Measurements from ENCODE around the gene FER.
"Not testable (repeated sequence)": the region's sequence is repeated elsewhere in the genome, so short reads cannot be mapped to it uniquely, and the experiment has no call there.

FER gene

DNA sequence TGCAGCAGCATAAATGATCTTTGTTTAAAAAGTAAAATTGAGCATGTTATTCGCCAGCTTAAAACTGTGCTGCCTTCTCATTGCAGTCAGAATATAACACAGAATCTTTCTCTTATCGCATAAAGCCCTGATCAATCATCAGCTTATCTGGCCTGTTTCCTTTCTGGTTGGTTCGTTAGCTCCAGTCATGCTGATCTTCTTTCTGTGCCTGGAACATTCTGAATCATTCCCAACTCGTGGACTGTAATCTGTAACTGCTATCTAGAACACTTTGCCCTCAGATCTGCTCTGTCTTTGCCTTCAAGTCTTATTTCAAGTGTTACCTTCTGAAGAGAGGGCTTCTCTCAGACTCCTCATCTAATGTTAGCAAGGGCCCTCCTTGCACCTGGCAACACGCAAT is 11.9 kb upstream of the FER start:
- Mint-ChIP-seq H3K4me1 (no peaks in the 10 kb centered on the region), H3K4me3 (no peak overlapping the region), H3K27ac (no peak overlapping the region), H3K36me3 (no peaks in the 10 kb centered on the region), H3K9me3 (no peaks in the 10 kb centered on the region), H3K27me3 (peaks cover 6% of the 10 kb centered on the region)

DNA sequence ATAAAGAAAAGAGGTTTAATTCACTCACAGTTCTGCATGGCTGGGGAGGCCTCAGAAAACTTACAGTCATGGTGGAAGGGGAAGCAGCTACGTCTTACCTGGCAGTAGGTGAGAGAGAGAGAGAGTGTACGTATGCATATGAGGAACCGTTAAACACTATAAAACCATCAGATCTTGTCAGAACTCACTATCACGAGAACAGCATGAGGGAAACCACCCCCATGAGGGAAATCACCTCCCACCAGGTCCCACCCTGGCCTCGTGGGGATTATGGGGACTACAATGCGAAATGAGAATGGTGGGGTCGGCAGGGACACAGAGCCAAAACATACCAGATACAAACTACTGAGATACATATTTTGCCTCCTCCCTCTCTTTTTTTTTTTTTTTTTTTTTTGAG is 10.8 kb upstream of the FER start:
- Mint-ChIP-seq H3K9me3 (no peaks in the 10 kb centered on the region), H3K4me1 (no peaks in the 10 kb centered on the region), H3K27me3 (peaks cover 4% of the 10 kb centered on the region), H3K4me3 (no peak overlapping the region), H3K27ac (no peak overlapping the region), H3K36me3 (no peaks in the 10 kb centered on the region)

DNA sequence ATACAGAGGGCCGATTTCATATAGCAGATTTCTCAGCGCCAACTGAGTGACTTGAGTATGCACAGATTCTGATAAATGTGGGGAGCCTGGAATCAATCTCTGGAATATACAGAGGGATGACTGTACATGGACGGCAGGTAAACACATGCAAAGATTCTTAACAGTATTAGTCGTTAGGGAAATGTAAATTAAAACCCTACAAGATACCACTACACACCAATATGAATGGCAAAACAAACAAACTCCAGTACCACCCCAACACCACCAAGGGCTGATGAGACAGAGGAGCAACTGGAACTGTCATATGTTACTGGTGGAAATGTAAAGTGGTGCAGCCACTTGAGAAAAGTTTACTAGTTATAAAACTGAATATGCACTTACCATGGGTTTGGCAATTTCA is 8.3 kb upstream of the FER start:
- Mint-ChIP-seq H3K4me3 (no peak overlapping the region), H3K4me1 (no peaks in the 10 kb centered on the region), H3K27me3 (peaks cover 4% of the 10 kb centered on the region), H3K36me3 (no peaks in the 10 kb centered on the region), H3K27ac (no peak overlapping the region), H3K9me3 (no peaks in the 10 kb centered on the region)

DNA sequence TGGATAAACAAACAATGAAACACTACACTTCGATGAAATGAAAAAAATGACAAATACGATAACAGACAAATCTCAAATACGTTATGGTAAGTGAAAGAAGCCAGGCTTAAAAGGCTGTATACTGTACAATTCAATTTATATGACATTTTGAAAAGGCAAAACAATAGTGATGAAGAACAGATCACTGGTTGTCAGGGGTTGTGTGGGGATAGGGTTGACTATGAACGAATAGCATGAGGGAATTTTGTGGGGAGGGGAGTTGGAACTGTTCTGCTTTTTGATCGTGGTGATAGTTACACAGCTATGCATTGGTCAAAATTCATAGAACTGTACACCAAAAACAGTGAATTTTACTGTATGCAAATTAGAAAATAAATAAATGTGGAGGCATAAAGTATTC is 7.8 kb upstream of the FER start:
- H3K27ac Mint-ChIP-seq = no peak overlapping the region
- H3K27me3 Mint-ChIP-seq = peaks cover 4% of the 10 kb centered on the region
- H3K9me3 Mint-ChIP-seq = no peaks in the 10 kb centered on the region
- H3K36me3 Mint-ChIP-seq = no peaks in the 10 kb centered on the region
- no peak overlapping the region for H3K4me3 Mint-ChIP-seq
- no peaks in the 10 kb centered on the region for H3K4me1 Mint-ChIP-seq

DNA sequence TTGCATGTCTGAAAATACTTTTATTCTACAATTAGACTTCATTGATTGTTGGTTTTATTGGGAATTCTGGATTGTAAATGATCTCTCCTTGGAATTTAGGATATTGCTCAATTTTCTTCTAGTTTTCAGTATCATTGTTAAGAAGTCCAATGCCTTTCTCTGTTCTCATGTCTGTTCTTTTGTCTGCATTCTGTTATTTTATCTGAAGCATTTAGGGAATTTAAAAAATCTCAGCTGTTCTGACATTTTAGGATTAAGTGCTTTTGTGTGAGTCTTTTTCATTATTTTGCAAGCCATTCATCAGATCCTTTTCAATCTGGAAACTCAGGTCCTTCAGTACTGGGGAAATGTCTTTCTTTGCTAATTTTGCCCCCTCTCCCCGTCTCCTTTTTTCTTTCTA is 4.4 kb upstream of the FER start:
- H3K9me3 Mint-ChIP-seq = no peaks in the 10 kb centered on the region
- H3K36me3 Mint-ChIP-seq = no peaks in the 10 kb centered on the region
- H3K27ac Mint-ChIP-seq = no peak overlapping the region
- no peak overlapping the region for H3K4me3 Mint-ChIP-seq
- no peaks in the 10 kb centered on the region for H3K27me3 Mint-ChIP-seq
- peaks cover 5% of the 10 kb centered on the region for H3K4me1 Mint-ChIP-seq

DNA sequence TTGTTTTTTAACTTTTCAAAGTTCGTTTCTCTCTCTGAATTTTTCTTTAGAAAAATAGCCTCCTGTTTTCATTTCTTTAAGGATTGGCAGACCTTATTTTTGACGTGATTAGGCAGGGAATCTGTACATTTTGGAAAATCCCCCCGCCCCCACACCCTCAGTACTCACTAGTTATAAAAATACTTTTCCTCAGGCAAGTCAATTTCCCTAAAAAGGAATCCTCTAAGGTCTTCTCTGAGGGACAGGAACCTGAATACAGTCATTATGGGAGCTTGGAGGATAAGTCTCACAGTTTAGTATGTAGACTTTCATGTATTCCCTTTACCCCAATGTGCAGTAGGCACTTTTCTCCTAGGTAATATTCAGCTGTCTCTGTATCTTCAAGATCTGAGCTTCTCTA is 3.9 kb upstream of the FER start:
- Mint-ChIP-seq H3K27me3 (no peaks in the 10 kb centered on the region), H3K36me3 (no peaks in the 10 kb centered on the region), H3K4me3 (no peak overlapping the region), H3K9me3 (no peaks in the 10 kb centered on the region), H3K4me1 (peaks cover 5% of the 10 kb centered on the region), H3K27ac (no peak overlapping the region)

DNA sequence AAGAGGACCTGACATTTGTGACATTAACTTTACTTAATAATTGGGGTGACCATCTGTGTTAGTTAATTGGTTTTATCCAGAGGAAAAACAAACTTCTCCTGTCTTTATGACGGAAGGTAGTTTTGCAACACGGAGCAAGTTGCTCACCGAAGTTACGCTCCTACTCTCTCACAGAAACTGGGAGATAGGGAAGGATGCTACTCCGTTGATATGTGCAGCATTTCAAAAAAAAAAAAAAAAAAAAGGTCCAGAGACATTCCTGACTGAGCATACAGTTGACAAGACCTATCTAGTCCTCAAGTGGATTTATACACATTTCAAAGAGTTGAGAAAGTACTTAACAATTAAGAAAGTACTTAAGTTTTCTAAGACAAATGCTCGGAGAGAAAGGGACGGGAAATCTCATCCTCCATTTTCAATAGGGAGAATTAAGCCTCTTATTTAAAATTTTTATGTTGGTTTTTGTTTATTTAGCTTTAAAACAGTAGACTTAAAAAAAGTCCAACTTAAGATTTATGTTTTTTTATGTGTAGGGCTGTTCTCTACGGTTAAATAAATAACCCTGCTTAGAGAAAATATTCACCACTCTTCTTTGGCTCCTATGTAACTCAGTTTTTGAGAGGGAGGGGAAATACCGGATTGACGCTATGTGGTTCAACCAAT is 455 bp upstream of the FER start:
- Mint-ChIP-seq H3K9me3 (no peaks in the 10 kb centered on the region), H3K4me3 (peak overlapping the region; percentile 91), H3K27ac (no peak overlapping the region), H3K27me3 (no peaks in the 10 kb centered on the region), H3K36me3 (no peaks in the 10 kb centered on the region), H3K4me1 (peaks cover 12% of the 10 kb centered on the region)

DNA sequence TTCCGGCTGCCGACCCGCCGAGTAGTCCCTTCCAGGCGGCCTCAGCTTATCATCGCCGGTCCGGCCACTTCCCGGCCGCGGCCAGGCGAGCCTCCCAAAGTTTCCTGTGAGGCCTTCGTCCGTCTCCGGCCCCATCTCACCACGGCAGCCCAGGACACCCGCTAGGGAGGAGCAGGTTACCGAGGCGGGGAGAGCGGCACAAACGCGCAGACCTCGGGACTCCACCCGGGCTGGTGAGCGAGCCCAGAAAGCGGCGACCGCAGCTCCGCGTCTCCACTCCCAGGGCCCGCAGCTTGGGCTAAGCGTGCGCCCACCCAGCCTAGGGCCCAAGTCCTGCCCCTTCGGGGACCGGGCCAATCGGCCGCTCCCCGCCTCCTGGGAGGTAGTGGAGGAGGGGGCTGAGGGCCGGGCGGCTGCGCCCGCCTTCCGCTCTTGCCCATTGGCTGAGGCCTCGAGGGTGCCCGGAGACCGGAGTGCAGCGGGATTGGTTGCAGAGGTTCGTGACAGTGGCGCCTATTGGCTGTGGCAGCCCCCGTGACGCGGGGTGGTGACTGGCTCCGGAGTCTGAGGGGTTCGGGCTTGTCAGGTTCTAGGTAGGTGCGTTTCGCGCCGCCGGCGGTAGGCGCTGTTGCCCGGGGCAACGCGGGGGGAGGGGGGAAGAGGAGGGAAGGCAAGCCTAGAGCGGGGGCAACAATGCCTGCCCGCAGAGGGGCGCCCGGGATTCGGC is 867 bp downstream of the FER start:
- H3K36me3 Mint-ChIP-seq = no peaks in the 10 kb centered on the region
- H3K9me3 Mint-ChIP-seq = no peaks in the 10 kb centered on the region
- peak overlapping the region; percentile 91 for H3K4me3 Mint-ChIP-seq
- H3K27me3 Mint-ChIP-seq = no peaks in the 10 kb centered on the region
- H3K27ac Mint-ChIP-seq = peak overlapping the region; percentile 89
- peaks cover 15% of the 10 kb centered on the region for H3K4me1 Mint-ChIP-seq

DNA sequence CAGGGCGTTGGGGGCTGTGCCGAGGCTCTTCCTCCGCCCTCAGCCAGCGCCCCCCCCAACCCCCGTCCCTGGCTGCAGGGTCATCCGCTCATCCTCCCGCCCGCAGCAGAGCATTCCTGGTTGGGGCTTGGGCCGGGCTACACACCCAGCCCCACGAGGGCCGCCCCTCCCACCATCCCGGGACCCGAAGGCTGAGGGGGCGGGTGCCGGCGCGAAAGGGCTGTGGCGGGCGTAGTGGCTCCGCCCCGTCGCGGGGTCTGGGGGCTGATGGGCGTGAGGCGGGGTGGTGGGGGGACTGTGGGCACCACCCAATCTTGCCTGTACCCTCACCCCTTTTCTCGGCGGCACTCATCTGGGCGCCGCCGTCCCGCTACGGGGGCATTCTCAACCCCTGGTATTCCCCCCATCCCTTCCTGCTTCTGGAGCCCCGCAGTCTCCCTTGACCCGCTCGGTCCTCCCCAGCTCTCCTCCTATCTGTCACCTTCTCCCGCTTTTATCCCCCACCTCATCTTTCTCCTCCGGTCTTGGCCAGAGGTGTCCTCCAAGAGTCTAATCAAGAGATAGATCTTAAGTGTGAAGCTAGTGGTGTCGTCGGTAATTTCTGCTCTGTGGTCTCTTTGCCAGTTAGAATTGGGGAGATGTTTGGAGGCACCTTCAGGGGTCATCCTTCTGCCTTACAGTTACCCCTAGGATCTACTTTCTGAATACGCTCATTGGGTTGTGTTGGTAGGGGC is 1.6 kb downstream of the FER start:
- Mint-ChIP-seq H3K4me3 (peak overlapping the region; percentile 91), H3K27me3 (no peaks in the 10 kb centered on the region), H3K9me3 (no peaks in the 10 kb centered on the region), H3K27ac (peak overlapping the region; percentile 39), H3K4me1 (peaks cover 21% of the 10 kb centered on the region), H3K36me3 (no peaks in the 10 kb centered on the region)

DNA sequence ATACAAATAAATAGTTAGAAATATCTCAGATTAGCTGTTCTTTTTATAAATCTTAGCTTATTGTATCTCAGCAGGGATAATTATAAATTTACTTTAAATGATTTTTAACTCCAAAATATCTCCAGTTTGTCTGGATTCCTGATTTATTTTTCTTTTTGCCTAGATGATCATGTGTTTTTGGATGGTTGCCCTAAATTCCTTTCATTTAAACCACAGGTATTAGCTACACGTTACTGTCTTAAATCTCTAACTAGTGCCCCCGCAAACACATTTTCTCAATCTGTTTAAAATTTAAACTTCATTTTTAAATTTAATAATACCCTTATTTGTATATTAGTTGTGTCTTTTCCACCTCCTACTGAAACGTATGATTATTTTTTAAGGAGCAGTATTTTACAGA is 5.6 kb downstream of the FER start:
- H3K27me3 Mint-ChIP-seq = no peaks in the 10 kb centered on the region
- peaks cover 16% of the 10 kb centered on the region for H3K4me1 Mint-ChIP-seq
- no peak overlapping the region for H3K4me3 Mint-ChIP-seq
- no peaks in the 10 kb centered on the region for H3K9me3 Mint-ChIP-seq
- H3K36me3 Mint-ChIP-seq = no peaks in the 10 kb centered on the region
- no peak overlapping the region for H3K27ac Mint-ChIP-seq

DNA sequence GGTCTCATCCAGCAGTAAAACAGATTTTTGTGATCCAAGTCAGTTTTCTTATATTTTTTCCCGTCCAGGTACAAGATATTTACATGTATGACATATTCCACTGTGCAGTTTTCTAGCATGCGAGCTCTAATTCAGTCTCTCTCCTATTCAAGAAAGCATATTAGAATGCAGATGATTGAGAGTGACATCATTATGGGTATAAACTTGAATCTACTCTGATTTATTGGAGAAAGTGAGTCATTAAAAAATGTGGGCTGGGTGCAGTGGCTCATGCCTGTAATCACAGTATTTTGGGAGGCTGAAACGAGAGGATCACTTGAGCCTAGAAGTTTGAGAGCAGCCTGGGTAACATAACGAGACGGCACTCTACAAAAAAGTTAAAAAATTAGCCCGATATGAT is 6.2 kb downstream of the FER start:
- Mint-ChIP-seq H3K4me1 (peaks cover 16% of the 10 kb centered on the region), H3K9me3 (no peaks in the 10 kb centered on the region), H3K27me3 (no peaks in the 10 kb centered on the region), H3K27ac (no peak overlapping the region), H3K4me3 (no peak overlapping the region), H3K36me3 (no peaks in the 10 kb centered on the region)

DNA sequence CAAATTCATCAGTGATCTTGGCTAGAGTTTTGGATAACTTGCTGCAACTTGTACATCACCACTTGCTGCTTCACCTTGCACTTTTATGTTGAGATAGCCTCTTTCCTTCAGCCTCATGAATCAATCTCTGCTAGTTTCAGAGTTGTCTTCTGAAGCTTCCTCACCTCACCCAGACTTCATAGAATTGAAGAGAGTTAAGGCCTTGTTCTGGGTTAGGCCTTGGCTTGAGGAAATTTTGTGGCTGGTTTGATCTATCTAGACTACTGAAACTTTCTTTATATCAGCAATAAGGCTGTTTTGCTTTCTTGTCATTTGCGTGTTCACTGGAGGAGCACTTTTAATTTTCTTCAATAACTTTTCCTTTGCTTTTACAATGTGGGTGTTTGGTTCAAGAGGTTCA is 12.8 kb downstream of the FER start:
- H3K27ac Mint-ChIP-seq = no peak overlapping the region
- H3K9me3 Mint-ChIP-seq = no peaks in the 10 kb centered on the region
- no peak overlapping the region for H3K4me3 Mint-ChIP-seq
- no peaks in the 10 kb centered on the region for H3K27me3 Mint-ChIP-seq
- H3K4me1 Mint-ChIP-seq = peaks cover 26% of the 10 kb centered on the region
- H3K36me3 Mint-ChIP-seq = no peaks in the 10 kb centered on the region

DNA sequence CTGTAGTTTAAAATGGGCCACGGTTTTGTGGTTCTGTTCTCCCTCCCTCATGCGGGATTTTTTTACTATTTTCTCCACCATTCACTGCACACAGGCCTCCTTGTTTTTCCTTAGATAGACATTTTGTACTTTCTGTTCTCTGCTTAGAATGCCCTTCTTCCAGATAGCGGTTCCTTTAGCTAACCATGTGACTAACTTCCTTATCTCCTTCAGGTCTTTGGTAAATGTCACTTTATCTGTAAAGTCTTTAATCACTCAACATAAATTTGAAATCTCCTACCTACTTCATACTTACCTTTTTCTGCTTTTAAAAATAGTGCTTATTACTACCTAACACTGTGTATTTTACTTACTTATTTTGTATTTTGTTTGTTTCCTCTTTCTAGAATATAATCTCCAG is 15.0 kb downstream of the FER start:
- H3K9me3 Mint-ChIP-seq = no peaks in the 10 kb centered on the region
- H3K36me3 Mint-ChIP-seq = peaks cover 2% of the 10 kb centered on the region
- no peak overlapping the region for H3K4me3 Mint-ChIP-seq
- H3K27ac Mint-ChIP-seq = no peak overlapping the region
- no peaks in the 10 kb centered on the region for H3K27me3 Mint-ChIP-seq
- H3K4me1 Mint-ChIP-seq = peaks cover 26% of the 10 kb centered on the region

DNA sequence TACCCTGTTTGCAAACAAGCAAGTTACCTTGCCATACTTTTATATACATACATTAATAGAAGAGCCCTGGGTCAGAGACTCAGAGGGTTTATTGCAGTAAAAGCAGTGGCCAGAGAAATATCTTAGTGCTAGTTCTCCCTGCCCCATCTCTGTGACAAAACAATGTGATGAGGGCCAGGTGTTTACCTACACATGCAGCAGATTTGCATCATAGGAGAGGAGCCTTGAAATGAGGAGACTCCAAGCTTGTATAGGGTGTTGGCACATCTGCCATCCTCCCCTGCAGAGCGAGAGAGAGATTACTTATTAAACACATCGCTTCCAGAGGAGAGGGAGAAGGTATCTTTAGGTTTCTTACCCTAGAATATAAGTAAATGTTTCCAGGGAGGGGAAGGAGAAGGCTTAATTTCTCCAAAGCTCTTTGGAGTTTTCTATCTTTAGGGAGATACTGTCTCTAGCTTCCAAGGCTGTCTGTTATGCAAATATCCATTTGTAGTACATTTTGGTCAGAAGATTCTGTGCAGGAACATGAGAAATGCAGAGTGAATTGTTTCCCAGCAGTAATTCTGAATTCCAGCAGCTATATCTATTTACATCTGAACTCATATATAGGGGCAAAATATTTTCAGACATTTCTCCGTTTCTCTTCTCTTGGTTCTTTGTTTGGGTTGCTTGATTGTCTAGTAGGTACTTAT is 15.7 kb downstream of the FER start:
- Mint-ChIP-seq H3K27me3 (no peaks in the 10 kb centered on the region), H3K27ac (no peak overlapping the region), H3K36me3 (peaks cover 2% of the 10 kb centered on the region), H3K9me3 (no peaks in the 10 kb centered on the region), H3K4me3 (no peak overlapping the region), H3K4me1 (peaks cover 26% of the 10 kb centered on the region)

DNA sequence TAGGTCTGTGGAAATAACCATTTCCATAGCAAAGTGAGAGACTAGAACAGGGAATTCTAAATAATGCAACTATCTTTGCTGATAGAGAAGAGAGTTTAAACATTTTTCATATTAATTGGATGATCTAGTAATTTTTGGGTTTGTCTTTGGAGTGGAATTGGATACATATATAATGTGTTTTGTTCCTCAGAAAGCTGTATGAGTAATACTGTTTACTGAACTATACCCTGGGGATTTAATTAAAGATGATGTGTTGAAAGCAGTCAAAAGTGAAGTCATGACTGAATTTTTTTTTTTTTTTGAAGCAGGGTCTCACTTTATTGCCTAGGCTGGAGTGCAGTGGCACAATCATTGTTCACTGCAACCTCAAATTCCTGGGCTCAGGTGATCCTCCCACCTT is 17.9 kb downstream of the FER start:
- H3K4me1 Mint-ChIP-seq = peaks cover 18% of the 10 kb centered on the region

DNA sequence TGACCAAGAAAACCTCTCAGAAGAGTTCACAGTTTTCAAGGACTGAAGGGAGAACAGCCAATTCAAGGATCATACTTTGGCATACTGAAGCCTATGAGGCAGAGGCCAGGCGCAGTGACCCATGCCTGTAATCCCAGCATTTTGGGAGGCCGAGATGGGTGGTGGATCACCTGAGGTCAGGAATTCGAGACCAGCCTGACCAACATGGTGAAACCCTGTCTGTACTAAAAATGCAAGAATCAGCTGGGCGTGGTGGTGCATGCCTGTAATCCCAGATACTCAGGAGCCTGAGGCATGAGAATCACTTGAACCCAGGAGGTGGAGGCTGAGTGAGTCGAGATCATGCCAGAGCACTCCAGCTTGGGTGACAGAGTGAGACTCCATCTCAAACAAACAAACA is 19.2 kb downstream of the FER start:
- not testable (repeated sequence) for H3K27ac Mint-ChIP-seq, H3K9me3 Mint-ChIP-seq, H3K4me3 Mint-ChIP-seq, H3K36me3 Mint-ChIP-seq, H3K27me3 Mint-ChIP-seq
- H3K4me1 Mint-ChIP-seq = peaks cover 15% of the 10 kb centered on the region

More for the DNA sequence above, 17.9 kb downstream of the FER start:
- no peak overlapping the region for H3K27ac Mint-ChIP-seq
- no peak overlapping the region for H3K4me3 Mint-ChIP-seq
- no peaks in the 10 kb centered on the region for H3K9me3 Mint-ChIP-seq
- H3K36me3 Mint-ChIP-seq = peaks cover 4% of the 10 kb centered on the region
- H3K27me3 Mint-ChIP-seq = no peaks in the 10 kb centered on the region

All from activated naive CD4-positive, alpha-beta T cell treated with anti-CD3 and anti-CD28 coated beads, Interleukin-2, amount 50 U/mL, for 24 hours (primary cell).